Small intestine (tissue), 7 donors: Measurements from ENCODE around the gene DSG4. TPM values are rescaled to one million over a fixed set of nuclear protein-coding genes. Genes with fewer than 3 reads are reported as not detected.

Experiments used
- DNase-seq, 2 donors: peaks; one replicate each; pipeline versions ENCODE4 v3.0.0 to v3.0.0-alpha.2; 2013
- FAIRE-seq: peaks from 2 replicates; lab custom pipeline; 2012; peaks lifted over from hg19 to GRCh38; lab: Jason Lieb, UNC
- H3K27ac ChIP-seq, 3 donors: one replicate each; pipeline ENCODE4 v1.5.1; 2013; ENCODE audit warnings: low read length in 2 of 3, mild to moderate bottlenecking in 2 of 3, control low read depth in 1 of 3, inconsistent platforms in 1 of 3, low read depth in 1 of 3, moderate library complexity in 1 of 3
- H3K27me3 ChIP-seq, 3 donors: one replicate each; pipeline ENCODE4 v1.6.1; 2013; ENCODE audit warnings: low read length in 3 of 3, inconsistent platforms in 1 of 3; ENCODE audit not compliant: control insufficient read depth in 3 of 3, insufficient read depth in 3 of 3
- H3K36me3 ChIP-seq, 3 donors: one replicate each; pipeline ENCODE4 v1.6.1; 2013; ENCODE audit warnings: low read length in 3 of 3, inconsistent platforms in 1 of 3, low read depth in 1 of 3, mild to moderate bottlenecking in 1 of 3, moderate library complexity in 1 of 3; ENCODE audit not compliant: control insufficient read depth in 3 of 3, insufficient read depth in 2 of 3
- H3K4me1 ChIP-seq, 3 donors: one replicate each; pipeline ENCODE4 v1.6.1; 2013; ENCODE audit warnings: low read length in 2 of 3, inconsistent platforms in 1 of 3, low read depth in 1 of 3, mild to moderate bottlenecking in 1 of 3, moderate library complexity in 1 of 3; ENCODE audit not compliant: control insufficient read depth in 3 of 3, insufficient read depth in 2 of 3
- H3K4me3 ChIP-seq, 3 donors: one replicate each; pipeline ENCODE4 v1.5.1; 2013; ENCODE audit warnings: low read length in 3 of 3, control low read depth in 1 of 3, inconsistent platforms in 1 of 3, low read depth in 1 of 3, mild to moderate bottlenecking in 1 of 3, moderate library complexity in 1 of 3
- H3K9me3 ChIP-seq, 2 donors: one replicate each; pipeline ENCODE4 v1.6.1; 2013; ENCODE audit warnings: low read depth in 1 of 2, low read length in 1 of 2; ENCODE audit not compliant: control insufficient read depth in 2 of 2, insufficient read depth in 1 of 2
- WGBS, 3 donors: extraction: QIAGEN DNeasy Blood & Tissue Kit; methylation state at CpG; one replicate each; pipeline ENCODE4 v1.1.7; 2013; 5-methylcytosine and 5-hydroxymethylcytosine counted together
- polyA plus RNA-seq, 4 donors: library from polyadenylated mRNA; stranded (reverse) in 3 of 4; unstranded in 1 of 4; fragments of 200-250 nt in 3 of 4; fragments of 120-200 nt in 1 of 4; gene quantifications; one replicate each; pipeline versions ENCODE4 v1.2.1 to v1.2.3, GENCODE V29; 2013
- donor health status: healthy with polysubstance abuse.
- donor health status: control.
- donor health status: control.
- donor health status: Bipolar disorder and iron deficiency.
- donor health status: healthy.

The DSG4 gene
- polyA plus RNA-seq, 4 donors: 0.07 to 0.28 TPM; not detected in 2

- Histone ChIP-seq H3K36me3 (no peaks in the 10 kb centered on the region), H3K4me1 (no peaks in the 10 kb centered on the region), H3K27ac (no peak overlapping the region), H3K4me3 (no peak overlapping the region), H3K9me3 (no peaks in the 10 kb centered on the region), H3K27me3 (no peaks in the 10 kb centered on the region)
- DNase-seq (no peak), FAIRE-seq (no peak)
These were observed 69.3 kb downstream of the DSG4 start for GRCh38 chr18:31445908-31446307.

GRCh38 chr18:31446854-31447253, 70.3 kb downstream of the DSG4 start:
- Histone ChIP-seq H3K9me3 (no peaks in the 10 kb centered on the region), H3K27me3 (no peaks in the 10 kb centered on the region), H3K4me1 (no peaks in the 10 kb centered on the region), H3K4me3 (no peak overlapping the region), H3K36me3 (no peaks in the 10 kb centered on the region), H3K27ac (no peak overlapping the region)
- no peak for FAIRE-seq
- 69 to 86% (median 82%) methylated on average over 3 of the region's 3 CpGs for WGBS, 3 donors
- no peak for DNase-seq

- no peak within 1 kb of the TSS for H3K27ac ChIP-seq
- no peaks in the 10 kb centered on the region for H3K4me1 ChIP-seq
- H3K36me3 ChIP-seq: no peaks in the 10 kb centered on the region
- no peaks in the 10 kb centered on the region for H3K27me3 ChIP-seq
- no peaks in the 10 kb centered on the region for H3K9me3 ChIP-seq
- DNase-seq: peak; percentile 30 to 84
- WGBS, 3 donors: 14 to 47% (median 30%) methylated on average over 9 of the region's 9 CpGs
- FAIRE-seq: peak; percentile 10
- no peak within 1 kb of the TSS for H3K4me3 ChIP-seq
These were observed 71.1 kb downstream of the DSG4 start, which contains the start of gene DSG3 for GRCh38 chr18:31447530-31448191. TSS of gene DSG3 (plus strand) at chr18:31447741. CDS start at chr18:31447878, 137 bp downstream.

- Histone ChIP-seq H3K9me3 (no peaks in the 10 kb centered on the region), H3K27ac (no peak overlapping the region), H3K4me1 (no peaks in the 10 kb centered on the region), H3K4me3 (no peak overlapping the region), H3K27me3 (no peaks in the 10 kb centered on the region), H3K36me3 (no peaks in the 10 kb centered on the region)
- FAIRE-seq: no peak
- DNase-seq: no peak
These were observed 73.8 kb downstream of the DSG4 start for GRCh38 chr18:31450409-31450808.

GRCh38 chr18:31451625-31452024, 75.0 kb downstream of the DSG4 start:
- Histone ChIP-seq H3K27me3 (no peaks in the 10 kb centered on the region), H3K27ac (no peak overlapping the region), H3K4me1 (no peaks in the 10 kb centered on the region), H3K9me3 (no peaks in the 10 kb centered on the region), H3K36me3 (no peaks in the 10 kb centered on the region), H3K4me3 (no peak overlapping the region)
- WGBS, 3 donors: 24 to 84% (median 78%) methylated on average over 1 of the region's 1 CpG
- FAIRE-seq: no peak
- peak in 1 of 2 donors; percentile 62 for DNase-seq

- FAIRE-seq: no peak
These were observed 77.6 kb downstream of the DSG4 start for GRCh38 chr18:31454066-31454708.

More at GRCh38 chr18:31454066-31454708, 77.6 kb downstream of the DSG4 start:
- WGBS, 3 donors: 62 to 88% (median 73%) methylated on average over 3 of the region's 3 CpGs
- H3K9me3 ChIP-seq: no peaks in the 10 kb centered on the region
- H3K4me1 ChIP-seq: no peaks in the 10 kb centered on the region
- no peak for DNase-seq
- H3K27me3 ChIP-seq: no peaks in the 10 kb centered on the region
- no peak overlapping the region for H3K4me3 ChIP-seq
- no peaks in the 10 kb centered on the region for H3K36me3 ChIP-seq
- no peak overlapping the region for H3K27ac ChIP-seq

Other genes starting within 250 kb of the DSG4 start
- under 1 TPM in 1 of 4 donors, not detected in 3; 0.03 TPM for gene DSC1, start 213.9 kb upstream of the DSG4 start, polyA plus RNA-seq
- gene DSG1, start 58.6 kb upstream of the DSG4 start, polyA plus RNA-seq: under 1 TPM in 2 of 4 donors, not detected in 2; 0.03 to 0.13 TPM
- 1 to 10 TPM in 1 of 4 donors, under 1 TPM in 3; 0.03 to 2.5 (median 0.47) TPM for gene DSG3, start 71.0 kb downstream of the DSG4 start, polyA plus RNA-seq
- 100 to 1,000 TPM in 1 of 4 donors, 10 to 100 TPM in 3; 28.6 to 106 (median 47.9) TPM for gene DSG2, start 121.4 kb downstream of the DSG4 start, polyA plus RNA-seq
- 1,000 to 10,000 TPM in 1 of 4 donors, 1 to 10 TPM in 2, under 1 TPM in 1; 0.63 to 2,731 (median 6.0) TPM for gene TTR, start 215.1 kb downstream of the DSG4 start, polyA plus RNA-seq